SK-N-SH (cell line): Measurements from ENCODE around the gene RAPGEF2. TPM values are rescaled to one million over a fixed set of nuclear protein-coding genes. Genes with fewer than 3 reads are reported as not detected.

Source experiments
- CTCF ChIA-PET: fragments of 300-600, 350-600 bp; formaldehyde crosslinking; extraction: SDS; loops from one replicate; lab custom pipeline; 2021; lab: Yijun Ruan, JAX
- POLR2A ChIA-PET: fragments of 350-600 bp; sonication (Branson Sonifier 250); formaldehyde crosslinking; extraction: SDS; loops from one replicate; lab custom pipeline; 2020; ENCODE audit warnings: antibody characterized with exemption, inconsistent platforms; lab: Yijun Ruan, JAX
- DNase-seq: peaks from one replicate; pipeline ENCODE4 v3.0.0; 2012
- H2AFZ ChIP-seq: fragments of 200-600 bp; sonication (generic); 2 replicates; pipeline ENCODE4 v1.8.1; 2016; ENCODE audit warnings: antibody characterized with exemption, mild to moderate bottlenecking, low read depth
- H3F3A ChIP-seq: fragments of 200-600 bp; sonication (generic); replicated peaks from 2 replicates; pipeline ENCODE3; 2016; ENCODE audit warnings: antibody characterized with exemption, mild to moderate bottlenecking; ENCODE audit not compliant: insufficient read depth
- H3K27ac ChIP-seq, 2 experiments: fragments of 200-500 bp in 1 of 2; fragments of 200-600 bp in 1 of 2; sonication (Bioruptor generic) in 1 of 2; sonication (generic), shearing (Covaris generic) in 1 of 2; 2 replicates each; pipeline versions ENCODE4 v1.5.1 to v1.6.1; 2014 to 2016; ENCODE audit warnings: low read depth in 2 of 2, inconsistent platforms in 1 of 2, low read length in 1 of 2, mild to moderate bottlenecking in 1 of 2, mixed read lengths in 1 of 2
- H3K27me3 ChIP-seq: fragments of 200-600 bp; sonication (generic), shearing (Covaris generic); 2 replicates; pipeline ENCODE4 v1.6.1; 2016; ENCODE audit warnings: mixed run types; ENCODE audit not compliant: insufficient read depth
- H3K36me3 ChIP-seq, 2 experiments: fragments of 200-500 bp in 1 of 2; fragments of 200-600 bp in 1 of 2; sonication (Bioruptor generic) in 1 of 2; sonication (generic) in 1 of 2; replicated peaks in 1 of 2; 2 replicates each; pipeline versions ENCODE3 to v1.5.1; 2014 to 2016; ENCODE audit warnings: low read length in 1 of 2, mild to moderate bottlenecking in 1 of 2; ENCODE audit not compliant: insufficient read depth in 2 of 2, control insufficient read depth in 1 of 2
- H3K4me1 ChIP-seq, 2 experiments: fragments of 200-500 bp in 1 of 2; fragments of 200-600 bp in 1 of 2; sonication (Bioruptor generic) in 1 of 2; sonication (generic), shearing (Covaris generic) in 1 of 2; 2 replicates each; pipeline versions ENCODE4 v1.5.1 to v1.6.1; 2014 to 2016; ENCODE audit warnings: low read depth in 1 of 2, low read length in 1 of 2, mixed run types in 1 of 2; ENCODE audit not compliant: insufficient read depth in 2 of 2, control insufficient read depth in 1 of 2
- H3K4me2 ChIP-seq: fragments of 200-600 bp; sonication (generic), shearing (Covaris generic); 2 replicates; pipeline ENCODE4 v1.6.1; 2017; ENCODE audit warnings: mixed run types
- H3K4me3 ChIP-seq, 2 experiments: fragments of 200-500 bp in 1 of 2; fragments of 200-600 bp in 1 of 2; sonication (Bioruptor generic) in 1 of 2; sonication (generic), shearing (Covaris generic) in 1 of 2; 2 replicates each; pipeline versions ENCODE4 v1.5.1 to v1.8.1; 2014 to 2016; ENCODE audit warnings: low read depth in 2 of 2, inconsistent platforms in 1 of 2, low read length in 1 of 2, mild to moderate bottlenecking in 1 of 2, mixed read lengths in 1 of 2, moderate library complexity in 1 of 2
- H3K79me2 ChIP-seq: fragments of 200-600 bp; sonication (generic); 2 replicates; pipeline ENCODE4 v1.8.1; 2017; ENCODE audit warnings: mild to moderate bottlenecking; ENCODE audit not compliant: insufficient read depth
- H3K9ac ChIP-seq: fragments of 200-600 bp; sonication (generic); 2 replicates; pipeline ENCODE4 v1.6.1; 2017; ENCODE audit warnings: mixed run types
- H3K9me2 ChIP-seq: fragments of 200-600 bp; sonication (generic); 2 replicates; pipeline ENCODE4 v1.6.1; 2017; ENCODE audit warnings: mixed run types
- H3K9me3 ChIP-seq: fragments of 200-600 bp; sonication (generic); 2 replicates; pipeline ENCODE4 v1.6.1; 2017; ENCODE audit warnings: mixed run types, mild to moderate bottlenecking, moderate library complexity
- H4K20me1 ChIP-seq: fragments of 200-600 bp; sonication (generic); 2 replicates; pipeline ENCODE4 v1.6.1; 2017; ENCODE audit warnings: mild to moderate bottlenecking, mixed run types; ENCODE audit not compliant: insufficient read depth
- CHD2 ChIP-seq: fragments of 150-350 bp; IDR thresholded peaks from 2 replicates; pipeline ENCODE4 v1.6.1; 2018; ENCODE audit warnings: low read length; ENCODE audit not compliant: partially characterized antibody
- CTCF ChIP-seq: fragments of 200-600 bp; sonication (generic); IDR thresholded peaks from 2 replicates; pipeline ENCODE4 v1.6.1; 2017; ENCODE audit warnings: antibody characterized with exemption, mild to moderate bottlenecking, moderate library complexity
- EZH2phosphoT487 ChIP-seq: fragments of 200-600 bp; sonication (generic); IDR thresholded peaks from 2 replicates; pipeline ENCODE4 v1.6.1; 2017; ENCODE audit warnings: low read depth, mixed run types, mild to moderate bottlenecking, antibody characterized with exemption, moderate library complexity, borderline replicate concordance
- FOSL2 ChIP-seq: IDR thresholded peaks from 2 replicates; pipeline ENCODE4 v1.4.0; 2012; ENCODE audit warnings: low read depth, mild to moderate bottlenecking, moderate library complexity, borderline replicate concordance
- FOXJ3 ChIP-seq: sonication (generic); formaldehyde crosslinking; IDR thresholded peaks from 2 replicates; pipeline ENCODE4 v1.5.1; 2020; ENCODE audit warnings: mild to moderate bottlenecking, missing genetic modification reagents
- FOXM1 ChIP-seq: IDR thresholded peaks from 2 replicates; pipeline ENCODE4 v1.4.0; 2012; ENCODE audit warnings: low read depth, mild to moderate bottlenecking
- GATA2 ChIP-seq: sonication (generic); formaldehyde crosslinking; IDR thresholded peaks from 2 replicates; pipeline ENCODE4 v1.5.0; 2020; ENCODE audit warnings: mild to moderate bottlenecking, missing genetic modification reagents
- POLR2AphosphoS5 ChIP-seq: IDR thresholded peaks from 2 replicates; pipeline ENCODE4 v1.6.1; 2012; ENCODE audit warnings: low read depth, low read length
- RCOR1 ChIP-seq: fragments of 150-350 bp; IDR thresholded peaks from 2 replicates; pipeline ENCODE4 v1.6.1; 2017; ENCODE audit warnings: antibody characterized with exemption, low read length
- RXRA ChIP-seq: IDR thresholded peaks from 2 replicates; pipeline ENCODE4 v1.4.0; 2012; ENCODE audit warnings: low read depth, mild to moderate bottlenecking, borderline replicate concordance
- TCF12 ChIP-seq: IDR thresholded peaks from 2 replicates; pipeline ENCODE4 v1.4.0; 2012
- YY1 ChIP-seq: IDR thresholded peaks from 2 replicates; pipeline ENCODE4 v1.4.0; 2012; ENCODE audit warnings: low read depth, mild to moderate bottlenecking
- ZBTB33 ChIP-seq: IDR thresholded peaks from 2 replicates; pipeline ENCODE4 v1.4.0; 2012; ENCODE audit warnings: low read depth, borderline replicate concordance
- WGBS: methylation state at CpG from one replicate; pipeline ENCODE4 v1.1.6; 2017; ENCODE audit warnings: low lambda C conversion rate; 5-methylcytosine and 5-hydroxymethylcytosine counted together
- polyA plus RNA-seq, 3 experiments: library from polyadenylated mRNA; depleted of rRNA; stranded (reverse); fragments of >200 nt; gene quantifications; 2 replicates each; pipeline ENCODE4 v1.2.3, GENCODE V29; 2012

Gene RAPGEF2
- polyA plus RNA-seq, 1 of the 3 experiments (the other 2 are of a cell fraction), result 19.2 TPM

- Histone ChIP-seq H3K9me2 (no peaks in the 10 kb centered on the region), H3K4me1 (peaks cover 18 to 24% of the 10 kb centered on the region in 2 experiments; a peak in 3 of 4 replicates), H3K9me3 (no peaks in the 10 kb centered on the region), H2AFZ (no peak overlapping the region)
- DNase-seq, result no peak
- CTCF ChIA-PET, result interaction anchor here (1.1 kb wide), 1 partner anchor 278 kb away, joined by 3 read pairs; no protein-coding TSS in a partner anchor
- TF ChIP-seq EZH2phosphoT487 (no peak), CHD2 (no peak)
- TF ChIP-seq, all 33 proteins: peak for 0
- H3K4me3 ChIP-seq, result peak overlapping the region; percentile 70 to 96
- H3K4me2 ChIP-seq, result peak overlapping the region; percentile 88
- H3K79me2 ChIP-seq, result peaks cover 68% of the 10 kb centered on the region
- no peaks in the 10 kb centered on the region for H3K36me3 ChIP-seq
- H3K27me3 ChIP-seq, result no peaks in the 10 kb centered on the region
- peak overlapping the region in 1 of 2 experiments; percentile 38; a peak in 2 of 4 replicates for H3K27ac ChIP-seq
- H3F3A ChIP-seq, result no peaks in the 10 kb centered on the region
- peak overlapping the region; percentile 78; the same call in 1 of the 2 replicates for H3K9ac ChIP-seq
- 89% methylated on average over 4 of the region's 4 CpGs for WGBS
- peaks cover 62% of the 10 kb centered on the region for H4K20me1 ChIP-seq
- POLR2A ChIA-PET, result no interaction called here
These were observed 2.9 kb downstream of the RAPGEF2 start for GRCh38 chr4:159105761-159106243.

- no peaks in the 10 kb centered on the region for H3K36me3 ChIP-seq
- WGBS, result 98% methylated on average over 4 of the region's 4 CpGs
- TF ChIP-seq ZBTB33, result no peak
- no peak for TF ChIP-seq EZH2phosphoT487
- no peak for TF ChIP-seq CTCF
- TF ChIP-seq YY1, result no peak
- TF ChIP-seq POLR2AphosphoS5, result no peak
- TF ChIP-seq FOSL2, result no peak
- no peak for TF ChIP-seq GATA2
- no peak for TF ChIP-seq RXRA
- TF ChIP-seq RCOR1, result no peak
- TF ChIP-seq FOXM1, result no peak
- no peak for TF ChIP-seq CHD2
- no peak for TF ChIP-seq TCF12
- TF ChIP-seq FOXJ3 (CRISPR knock-in tag), result no peak
- H3F3A ChIP-seq, result no peaks in the 10 kb centered on the region
- peaks cover 70% of the 10 kb centered on the region for H4K20me1 ChIP-seq
- no peaks in the 10 kb centered on the region for H3K9me3 ChIP-seq
- no peak overlapping the region for H3K4me3 ChIP-seq
- H3K9ac ChIP-seq, result no peak overlapping the region
- H3K27ac ChIP-seq, result no peak overlapping the region
- no peaks in the 10 kb centered on the region for H3K27me3 ChIP-seq
- H3K4me2 ChIP-seq, result peak overlapping the region; percentile 88
- DNase-seq, result no peak
- H3K4me1 ChIP-seq, result peaks cover 18 to 24% of the 10 kb centered on the region in 2 experiments; a peak in 3 of 4 replicates
- ChIA-PET CTCF (interaction anchor here (1.5 kb wide), 1 partner anchor 53 kb away, joined by 5 read pairs; no protein-coding TSS in a partner anchor), POLR2A (no interaction called here)
- H3K79me2 ChIP-seq, result peaks cover 77% of the 10 kb centered on the region
- no peak overlapping the region for H2AFZ ChIP-seq
- H3K9me2 ChIP-seq, result no peaks in the 10 kb centered on the region
These were observed 3.8 kb downstream of the RAPGEF2 start for GRCh38 chr4:159106636-159107035.
